Posterior vena cava (tissue), 2 donors: ENCODE measurements around the gene HOXD8. TPM values are rescaled to one million over a fixed set of nuclear protein-coding genes. Genes with fewer than 3 reads are reported as not detected.

ENCODE experiments used
- DNase-seq: peaks from one replicate; pipeline ENCODE4 v3.0.0-alpha.2; 2020; ENCODE audit warnings: low spot score
- intact Hi-C, 2 donors: fragments of 100-400 bp; cut with DNase I; formaldehyde crosslinking; loops; one replicate each; pipeline versions ENCODE4 v1.14.1 to v1.14.2; 2022 to 2023
- total RNA-seq, 2 donors: library from RNA; stranded (reverse); fragmentation: NEBNext Ultra II Directional; extraction: Animal tissue kit (Norgen Biotek cat#: 25700); gene quantifications; one replicate each; pipeline ENCODE4 v1.2.1, GENCODE V29; 2021
- donor health status: DM: yes; HTN: yes; CAD: no.
- donor health status: DM: yes; HTN: yes; CAD: no.

The HOXD8 gene
- total RNA-seq, 2 donors from 2014 or later: 30.6 to 31.3 TPM

GRCh38 chr2:176136374-176137251 is 7.1 kb downstream of the HOXD8 start:
- peak; percentile 78 for DNase-seq
- intact Hi-C loops: loop anchor here (5.0 kb wide), 1 partner anchor 501 kb away; no protein-coding TSS in a partner anchor

- DNase-seq: no peak
- intact Hi-C loops: loop anchor here (5.0 kb wide), 1 partner anchor 500 kb away; no protein-coding TSS in a partner anchor
Observed at GRCh38 chr2:176137252-176137580, 7.7 kb downstream of the HOXD8 start.

- no peak for DNase-seq
- intact Hi-C loops: loop anchor here (5.0 kb wide), 1 partner anchor 499 kb away; no protein-coding TSS in a partner anchor
Observed at GRCh38 chr2:176137906-176138305, 8.4 kb downstream of the HOXD8 start.

- intact Hi-C loops: loop anchor here (5.0 kb wide), 1 partner anchor 499 kb away; no protein-coding TSS in a partner anchor
- DNase-seq: no peak
Observed at GRCh38 chr2:176138526-176138922, 9.0 kb downstream of the HOXD8 start.

GRCh38 chr2:176138923-176139660 is 9.6 kb downstream of the HOXD8 start:
- intact Hi-C loops: loop anchor here (5.0 kb wide), 1 partner anchor 498 kb away; no protein-coding TSS in a partner anchor
- no peak for DNase-seq

GRCh38 chr2:176139661-176140512 is 10.4 kb downstream of the HOXD8 start:
- intact Hi-C loops: loop anchor here (2.0 to 10.0 kb wide), 5 partner anchors 312 to 497 kb away; no protein-coding TSS in a partner anchor
- no peak for DNase-seq

GRCh38 chr2:176140513-176141317 is 11.2 kb downstream of the HOXD8 start:
- DNase-seq: peak; percentile 92
- intact Hi-C loops: loop anchor here (2.0 to 10.0 kb wide), 4 partner anchors 312 to 414 kb away; no protein-coding TSS in a partner anchor

GRCh38 chr2:176142281-176142680 is 12.8 kb downstream of the HOXD8 start:
- no peak for DNase-seq
- intact Hi-C loops: loop anchor here (5.0 to 10.0 kb wide), 3 partner anchors 310 to 413 kb away; no protein-coding TSS in a partner anchor

GRCh38 chr2:176145085-176145969 is 15.8 kb downstream of the HOXD8 start:
- DNase-seq: no peak
- intact Hi-C loops: loop anchor here in 1 of 2 donors (10.0 kb wide), 1 partner anchor 409 kb away; no protein-coding TSS in a partner anchor

GRCh38 chr2:176146101-176146500 is 16.6 kb downstream of the HOXD8 start:
- intact Hi-C loops: loop anchor here in 1 of 2 donors (10.0 kb wide), 1 partner anchor 409 kb away; no protein-coding TSS in a partner anchor

GRCh38 chr2:176146645-176147044 is 17.1 kb downstream of the HOXD8 start:
- DNase-seq: no peak
- intact Hi-C loops: loop anchor here in 1 of 2 donors (10.0 kb wide), 1 partner anchor 408 kb away; no protein-coding TSS in a partner anchor

More at GRCh38 chr2:176146101-176146500, 16.6 kb downstream of the HOXD8 start:
- DNase-seq: no peak

GRCh38 chr2:176147210-176147799 is 17.8 kb downstream of the HOXD8 start:
- intact Hi-C loops: loop anchor here in 1 of 2 donors (10.0 kb wide), 1 partner anchor 407 kb away; no protein-coding TSS in a partner anchor
- no peak for DNase-seq

GRCh38 chr2:176147800-176148496 is 18.4 kb downstream of the HOXD8 start:
- intact Hi-C loops: loop anchor here in 1 of 2 donors (10.0 kb wide), 1 partner anchor 407 kb away; no protein-coding TSS in a partner anchor
- DNase-seq: no peak

GRCh38 chr2:176148751-176149421 is 19.4 kb downstream of the HOXD8 start:
- DNase-seq: no peak
- intact Hi-C loops: loop anchor here in 1 of 2 donors (10.0 kb wide), 1 partner anchor 406 kb away; no protein-coding TSS in a partner anchor

GRCh38 chr2:176149481-176149938 is 20.0 kb downstream of the HOXD8 start:
- DNase-seq: no peak
- intact Hi-C loops: loop anchor here in 1 of 2 donors (10.0 kb wide), 1 partner anchor 405 kb away; no protein-coding TSS in a partner anchor
